ENCODE results near the gene CAMK2D. TPM values are rescaled to one million over a fixed set of nuclear protein-coding genes. Genes with fewer than 3 reads are reported as not detected.
A peak's percentile ranks its signal among the peaks of the same experiment; 100 is the strongest.

The CAMK2D gene
- total RNA-seq, 1 experiment from 2014 or later: 26.7 TPM

DNA sequence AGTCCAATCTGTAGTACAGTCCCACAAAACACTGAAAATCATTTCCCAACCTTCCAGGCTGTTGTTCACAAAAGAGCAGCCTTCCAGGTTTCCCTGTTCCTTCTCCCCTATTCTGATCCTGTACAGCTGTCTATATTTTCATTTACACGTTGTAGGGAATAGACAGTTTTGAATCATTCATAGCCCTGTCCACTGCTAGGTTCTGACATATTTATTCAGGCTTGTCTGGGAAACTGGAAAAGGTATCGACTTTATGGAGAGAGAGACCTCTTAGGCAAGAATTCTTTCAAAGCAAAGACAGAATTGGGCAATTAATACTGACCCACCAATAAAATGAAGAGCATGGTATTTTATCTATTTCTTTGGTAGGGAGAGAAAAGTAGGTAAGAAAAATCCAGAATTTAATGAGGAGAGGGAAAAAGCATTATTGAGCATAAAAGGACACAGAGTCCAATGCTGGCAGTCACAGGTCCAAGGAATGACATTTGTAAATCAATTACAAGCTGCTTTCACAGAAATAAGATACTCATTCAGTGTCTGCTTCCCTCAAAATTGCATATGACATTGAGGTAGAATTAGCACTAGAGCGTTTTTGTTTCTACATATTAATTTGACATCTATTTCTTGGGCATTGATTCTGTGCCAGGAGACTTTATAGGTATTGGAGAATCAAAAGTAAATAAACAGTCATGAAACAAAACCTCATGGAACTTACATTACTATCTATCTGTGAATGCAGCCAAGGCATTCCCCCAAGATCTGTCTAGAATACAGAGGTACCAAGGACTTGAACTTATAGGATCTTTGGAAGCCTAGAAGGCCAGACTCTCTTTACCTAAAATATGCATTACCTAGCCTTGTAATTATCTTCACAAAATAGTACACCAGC, 127.2 kb downstream of the CAMK2D start:
- in situ Hi-C loops (cut with HindIII; ENCODE audit: low pct_unique_long_range_greater_than_20kb, low sequenced_read_pairs): no loop called here

DNA sequence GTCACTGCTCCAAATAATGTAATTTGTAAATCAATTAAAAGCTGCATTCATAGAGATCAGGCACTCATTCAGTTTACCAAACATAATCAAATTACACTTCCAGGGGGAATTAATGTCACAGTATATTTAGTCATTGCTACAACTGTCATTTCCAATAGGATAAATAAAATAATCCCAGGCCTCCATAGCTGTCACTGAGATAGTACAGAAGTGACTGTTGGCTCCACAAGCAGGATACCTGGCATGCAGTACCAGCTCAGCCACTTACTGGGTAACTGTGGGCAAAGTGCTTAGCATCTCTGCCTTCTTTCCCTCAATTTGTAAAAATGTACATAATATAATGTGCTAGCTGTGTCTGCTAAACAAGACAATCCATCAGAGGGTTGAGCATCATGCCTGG, 128.1 kb downstream of the CAMK2D start:
- in situ Hi-C loops (cut with HindIII; ENCODE audit: low pct_unique_long_range_greater_than_20kb, low sequenced_read_pairs): no loop called here
- DNase-seq (ENCODE audit: low read depth): no peak

More for the DNA sequence above, 127.2 kb downstream of the CAMK2D start:
- DNase-seq (ENCODE audit: low read depth): no peak

- DNase-seq (ENCODE audit: low read depth): no peak
- in situ Hi-C loops (cut with HindIII; ENCODE audit: low pct_unique_long_range_greater_than_20kb, low sequenced_read_pairs): no loop called here
Observed at GRCh38 chr4:113628711-113629110, 132.8 kb downstream of the CAMK2D start.

DNA sequence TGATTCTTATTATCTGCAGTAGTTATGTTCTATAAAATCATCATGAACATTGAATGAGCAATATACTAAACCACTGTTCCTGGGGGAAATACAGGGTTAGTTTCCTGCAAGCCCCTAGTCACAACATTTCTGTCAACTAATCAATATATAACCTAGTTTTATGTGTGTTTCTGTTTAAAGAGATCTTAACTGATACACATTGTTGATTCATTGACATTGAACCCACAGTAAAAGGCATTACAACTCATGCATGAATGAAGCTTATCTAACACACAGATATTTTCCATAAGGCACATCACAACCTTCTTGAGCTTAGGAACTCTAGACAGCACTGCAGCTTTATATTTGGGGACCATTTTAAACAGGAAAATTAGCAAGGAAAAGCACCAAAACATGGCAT, 134.2 kb downstream of the CAMK2D start:
- in situ Hi-C loops (cut with HindIII; ENCODE audit: low pct_unique_long_range_greater_than_20kb, low sequenced_read_pairs): no loop called here

GRCh38 chr4:113625902-113626301, 135.6 kb downstream of the CAMK2D start:
- no peak for DNase-seq (ENCODE audit: low read depth)
- in situ Hi-C loops (cut with HindIII; ENCODE audit: low pct_unique_long_range_greater_than_20kb, low sequenced_read_pairs): no loop called here

More for the DNA sequence above, 134.2 kb downstream of the CAMK2D start:
- DNase-seq (ENCODE audit: low read depth): no peak

DNA sequence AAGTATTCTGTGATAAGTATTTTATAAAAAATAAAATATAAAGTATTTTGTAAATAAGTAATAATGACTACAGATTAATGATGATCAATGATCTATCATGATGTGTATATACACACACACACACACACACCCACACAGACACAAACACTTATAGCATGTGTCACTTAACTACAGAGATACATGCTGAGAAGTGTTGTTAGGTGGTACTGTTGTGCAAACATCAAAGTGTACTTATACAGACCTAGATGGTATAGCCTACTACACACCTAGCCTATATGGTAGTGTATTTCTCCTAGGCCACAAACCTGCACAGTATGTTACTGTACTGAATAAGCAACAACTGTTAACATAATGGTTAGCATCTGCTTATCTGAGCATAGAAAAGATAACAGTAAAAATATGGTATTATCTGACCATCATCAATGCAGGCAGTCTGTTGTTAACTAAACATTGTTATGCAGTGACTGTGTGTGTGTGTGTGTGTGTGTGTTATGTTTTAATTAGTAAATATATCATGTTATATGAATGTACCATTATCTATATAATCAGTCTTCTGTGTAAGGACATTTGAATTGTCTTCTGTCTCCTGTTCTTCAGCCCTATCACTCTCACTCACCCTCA, 138.2 kb downstream of the CAMK2D start:
- no peak for DNase-seq (ENCODE audit: low read depth)
- in situ Hi-C loops (cut with HindIII; ENCODE audit: low pct_unique_long_range_greater_than_20kb, low sequenced_read_pairs): no loop called here

DNA sequence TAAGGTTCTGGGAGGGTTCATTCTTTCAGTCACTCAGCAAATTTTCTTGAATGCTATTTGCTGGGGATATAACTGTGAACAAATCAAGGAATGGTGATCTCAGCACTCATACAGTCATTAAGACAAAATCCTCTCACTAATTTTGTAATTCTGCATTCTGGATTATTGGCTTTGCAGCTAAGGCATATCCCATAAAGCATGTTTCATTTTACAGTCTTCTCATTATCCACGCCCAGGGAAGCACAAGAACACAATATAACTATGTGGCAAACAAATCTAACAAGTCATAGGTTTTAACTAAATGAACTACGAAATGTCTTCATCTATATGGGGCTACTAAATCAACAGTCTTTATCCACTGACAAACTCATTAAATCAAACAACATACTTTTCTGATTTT, 139.9 kb downstream of the CAMK2D start:
- no peak for DNase-seq (ENCODE audit: low read depth)
- in situ Hi-C loops (cut with HindIII; ENCODE audit: low pct_unique_long_range_greater_than_20kb, low sequenced_read_pairs): no loop called here

DNA sequence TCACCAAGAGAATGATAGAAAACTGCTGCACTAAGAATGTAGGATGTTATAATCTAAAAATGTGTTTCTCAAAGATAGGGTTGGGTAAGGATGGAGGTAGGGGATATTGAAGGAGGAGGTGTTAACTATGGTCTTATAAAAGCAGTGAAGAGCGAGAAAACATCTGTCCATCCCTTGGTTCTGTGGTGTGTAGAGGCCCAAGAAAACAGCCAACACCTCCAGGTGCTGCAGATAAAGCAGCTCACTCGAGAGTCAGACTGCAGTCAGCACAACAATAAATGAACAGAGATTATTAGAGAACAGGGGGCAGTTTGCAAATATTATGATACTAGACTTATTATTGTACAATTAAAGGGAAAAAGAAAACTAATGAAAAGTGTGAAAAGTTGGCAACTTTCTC, 141.5 kb downstream of the CAMK2D start:
- DNase-seq (ENCODE audit: low read depth): no peak
- in situ Hi-C loops (cut with HindIII; ENCODE audit: low pct_unique_long_range_greater_than_20kb, low sequenced_read_pairs): no loop called here

- no peak for DNase-seq (ENCODE audit: low read depth)
- in situ Hi-C loops (cut with HindIII; ENCODE audit: low pct_unique_long_range_greater_than_20kb, low sequenced_read_pairs): no loop called here
Observed at GRCh38 chr4:113619526-113619925, 142.0 kb downstream of the CAMK2D start.

- peak; percentile 30 for DNase-seq (ENCODE audit: low read depth)
- in situ Hi-C loops (cut with HindIII; ENCODE audit: low pct_unique_long_range_greater_than_20kb, low sequenced_read_pairs): no loop called here
Observed at GRCh38 chr4:113618205-113618604, 143.3 kb downstream of the CAMK2D start.

- no peak for DNase-seq (ENCODE audit: low read depth)
- in situ Hi-C loops (cut with HindIII; ENCODE audit: low pct_unique_long_range_greater_than_20kb, low sequenced_read_pairs): no loop called here
Observed at GRCh38 chr4:113617195-113617594, 144.3 kb downstream of the CAMK2D start.

DNA sequence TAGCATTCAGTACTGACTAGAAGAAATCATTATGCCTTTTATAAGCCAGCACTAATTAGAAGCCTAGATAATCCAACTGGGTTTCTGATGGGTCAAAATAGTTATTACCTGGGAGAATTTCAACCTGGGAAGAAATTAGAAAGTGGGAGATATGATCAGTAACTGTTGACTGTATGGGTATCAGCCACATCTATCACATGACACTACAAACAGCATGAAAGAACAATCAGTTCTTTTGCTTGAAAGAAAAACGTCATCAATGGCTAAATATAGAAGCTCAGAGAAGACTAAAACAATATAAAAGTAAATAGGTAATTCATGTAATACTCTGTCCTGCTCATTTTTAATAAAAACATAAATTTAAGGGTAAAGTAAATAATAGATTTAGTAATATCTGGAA, 145.1 kb downstream of the CAMK2D start:
- in situ Hi-C loops (cut with HindIII; ENCODE audit: low pct_unique_long_range_greater_than_20kb, low sequenced_read_pairs): no loop called here
- no peak for DNase-seq (ENCODE audit: low read depth)

DNA sequence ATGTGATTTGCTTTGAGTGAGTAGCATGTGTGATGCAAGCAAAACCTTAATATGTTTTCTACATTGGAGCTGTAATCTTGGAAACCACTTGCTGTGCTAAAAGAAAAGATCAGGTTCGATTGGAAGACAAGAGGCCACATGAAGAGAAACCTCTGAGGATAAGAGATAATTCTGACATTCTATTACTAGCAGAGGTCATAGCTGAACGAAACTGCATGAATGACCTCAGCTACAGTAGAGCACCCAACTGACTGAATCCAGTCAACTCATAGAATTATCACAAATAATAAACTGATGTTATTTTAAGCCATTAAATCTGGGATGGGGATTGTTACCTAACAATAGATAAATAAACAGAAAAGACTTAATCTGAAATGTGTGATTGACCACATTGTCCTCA, 147.1 kb downstream of the CAMK2D start:
- in situ Hi-C loops (cut with HindIII; ENCODE audit: low pct_unique_long_range_greater_than_20kb, low sequenced_read_pairs): no loop called here
- no peak for DNase-seq (ENCODE audit: low read depth)

- in situ Hi-C loops (cut with HindIII; ENCODE audit: low pct_unique_long_range_greater_than_20kb, low sequenced_read_pairs): no loop called here
- DNase-seq (ENCODE audit: low read depth): no peak
Observed at GRCh38 chr4:113613503-113613902, 148.0 kb downstream of the CAMK2D start.

DNA sequence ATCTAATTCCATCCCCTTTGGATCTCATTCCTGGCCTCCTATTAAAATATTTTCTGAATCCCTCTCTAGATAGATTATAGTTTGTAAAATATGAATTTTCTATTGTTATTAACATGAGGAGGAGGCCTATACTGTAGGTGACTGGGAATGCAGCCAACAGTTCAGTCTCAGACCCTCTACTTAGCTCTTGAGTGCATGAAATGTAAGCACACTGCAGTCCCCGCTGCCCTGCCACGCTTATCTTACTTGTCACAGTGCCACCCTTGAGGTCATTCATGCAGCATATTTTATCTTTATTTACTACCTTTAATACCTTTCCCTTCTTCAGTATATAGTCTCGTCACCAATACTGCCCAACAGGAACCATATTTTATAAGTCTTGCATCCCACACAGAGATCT, 151.0 kb downstream of the CAMK2D start:
- no peak for DNase-seq (ENCODE audit: low read depth)
- in situ Hi-C loops (cut with HindIII; ENCODE audit: low pct_unique_long_range_greater_than_20kb, low sequenced_read_pairs): no loop called here

DNA sequence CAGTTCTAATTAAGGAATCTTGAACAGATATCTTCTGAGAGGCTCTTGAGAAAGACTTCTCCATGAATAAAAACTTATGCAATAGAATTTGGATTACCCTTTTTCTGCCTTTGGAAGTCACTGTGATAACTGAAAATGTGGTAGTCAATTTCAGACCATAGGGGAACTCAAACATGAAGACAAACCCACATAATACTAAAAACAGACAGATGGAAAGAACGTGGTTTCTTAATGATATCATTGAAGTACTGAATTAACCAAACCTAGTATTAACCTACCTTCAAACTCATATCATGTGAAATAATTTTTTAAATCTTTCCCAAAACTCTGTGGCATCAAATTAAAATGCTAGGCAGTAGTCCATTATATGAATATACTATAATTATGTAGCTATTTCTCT, 153.5 kb downstream of the CAMK2D start:
- in situ Hi-C loops (cut with HindIII; ENCODE audit: low pct_unique_long_range_greater_than_20kb, low sequenced_read_pairs): no loop called here
- DNase-seq (ENCODE audit: low read depth): no peak

DNA sequence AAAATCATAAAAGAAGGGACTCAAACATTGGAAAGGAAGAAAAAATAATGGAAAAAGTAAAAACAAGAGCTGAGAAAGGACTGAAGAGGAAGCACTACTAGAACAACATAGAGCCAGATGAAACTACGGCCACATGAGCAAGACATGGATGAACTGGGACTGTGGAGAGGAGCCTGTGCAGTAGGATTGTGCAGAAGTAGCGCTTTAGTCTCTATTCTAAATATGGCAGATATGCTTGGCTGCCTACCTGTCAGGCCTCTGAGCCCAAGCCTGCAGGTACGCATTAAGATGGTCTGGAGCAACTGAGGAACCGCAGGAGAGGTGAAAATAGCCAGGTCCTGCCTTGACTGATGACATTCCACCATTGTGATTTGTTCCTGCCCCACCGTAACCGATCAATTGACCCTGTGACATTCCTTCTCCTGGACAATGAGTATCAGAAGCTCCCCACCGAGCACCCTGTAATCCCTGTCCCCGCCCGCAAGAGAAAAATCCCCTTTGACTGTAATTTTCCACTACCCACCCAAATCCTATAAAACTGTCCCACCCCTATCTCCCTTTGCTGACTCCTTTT, 154.3 kb downstream of the CAMK2D start:
- in situ Hi-C loops (cut with HindIII; ENCODE audit: low pct_unique_long_range_greater_than_20kb, low sequenced_read_pairs): no loop called here
- DNase-seq (ENCODE audit: low read depth): no peak

DNA sequence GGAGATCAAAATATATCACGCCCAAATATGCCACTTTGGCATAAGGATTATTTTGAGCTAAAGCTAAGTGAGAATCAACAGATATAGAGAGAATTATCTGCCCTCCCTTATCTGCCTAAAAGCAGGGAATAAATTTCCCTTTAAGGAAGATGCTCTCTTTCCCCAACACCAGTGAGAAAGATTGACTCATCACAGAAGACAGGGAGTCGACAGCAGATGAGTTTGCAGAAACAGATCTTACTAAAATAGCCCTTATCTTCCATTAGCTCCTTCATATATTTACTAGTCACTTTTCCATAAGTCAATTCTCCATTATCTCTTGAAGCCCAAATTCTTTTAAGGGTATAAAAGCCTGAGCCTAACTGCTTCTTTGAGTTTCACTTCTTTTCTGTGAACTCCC, 156.6 kb downstream of the CAMK2D start:
- DNase-seq (ENCODE audit: low read depth): peak; percentile 19

DNA sequence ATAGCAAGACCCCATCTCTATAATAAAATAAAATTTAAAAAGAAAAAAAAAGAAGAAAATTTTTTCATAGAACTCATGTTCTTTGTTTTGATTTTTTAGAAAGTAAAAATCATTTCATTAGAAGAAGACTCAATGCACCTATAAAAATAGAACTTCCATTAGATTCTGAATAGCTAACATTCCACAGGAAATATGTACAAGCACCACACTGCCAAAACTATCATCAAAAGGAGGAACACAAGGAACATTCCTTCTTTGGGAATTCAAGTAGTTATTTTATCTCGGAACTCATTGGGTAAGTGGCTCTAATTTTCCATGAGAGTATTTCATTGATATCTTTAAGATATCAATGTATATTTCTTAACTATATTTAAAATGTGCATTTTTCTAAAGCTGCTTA, 157.6 kb downstream of the CAMK2D start:
- DNase-seq (ENCODE audit: low read depth): no peak
- in situ Hi-C loops (cut with HindIII; ENCODE audit: low pct_unique_long_range_greater_than_20kb, low sequenced_read_pairs): no loop called here

More for the DNA sequence above, 156.6 kb downstream of the CAMK2D start:
- in situ Hi-C loops (cut with HindIII; ENCODE audit: low pct_unique_long_range_greater_than_20kb, low sequenced_read_pairs): no loop called here
